ENCODE measurements around the gene SEMA5A.
A peak's percentile ranks its signal among the peaks of the same experiment; 100 is the strongest.

The SEMA5A gene

GRCh38 chr5:9545136-9545991 is 511 bp downstream of the SEMA5A start:
- no peak for DNase-seq

- DNase-seq = peak; percentile 8 to 17
Observed at GRCh38 chr5:9544502-9545135, 1.3 kb downstream of the SEMA5A start.

- no peak for DNase-seq
Observed at GRCh38 chr5:9544056-9544455, 1.8 kb downstream of the SEMA5A start.

- DNase-seq = no peak
Observed at GRCh38 chr5:9543311-9543920, 2.5 kb downstream of the SEMA5A start.

- no peak for DNase-seq
Observed at GRCh38 chr5:9540791-9541190, 5.1 kb downstream of the SEMA5A start.

- no peak for DNase-seq
Observed at GRCh38 chr5:9538504-9538903, 7.4 kb downstream of the SEMA5A start.

- no peak for DNase-seq
Observed at GRCh38 chr5:9537223-9538141, 8.4 kb downstream of the SEMA5A start.

GRCh38 chr5:9536717-9537116 is 9.2 kb downstream of the SEMA5A start:
- no peak for DNase-seq

GRCh38 chr5:9534881-9535517 is 10.9 kb downstream of the SEMA5A start:
- no peak for DNase-seq

- DNase-seq = no peak
Observed at GRCh38 chr5:9533562-9534364, 12.1 kb downstream of the SEMA5A start.

GRCh38 chr5:9533096-9533495 is 12.8 kb downstream of the SEMA5A start:
- DNase-seq = no peak

- DNase-seq = no peak
Observed at GRCh38 chr5:9529513-9529912, 16.4 kb downstream of the SEMA5A start.

- DNase-seq = no peak
Observed at GRCh38 chr5:9529041-9529480, 16.8 kb downstream of the SEMA5A start.

- DNase-seq = no peak
Observed at GRCh38 chr5:9524941-9525340, 20.9 kb downstream of the SEMA5A start.

GRCh38 chr5:9523090-9523823 is 22.6 kb downstream of the SEMA5A start:
- DNase-seq = no peak

GRCh38 chr5:9519537-9519936 is 26.3 kb downstream of the SEMA5A start:
- DNase-seq = no peak

- DNase-seq = no peak
Observed at GRCh38 chr5:9516591-9516990, 29.3 kb downstream of the SEMA5A start.

GRCh38 chr5:9515436-9515835 is 30.4 kb downstream of the SEMA5A start:
- no peak for DNase-seq

- no peak for DNase-seq
Observed at GRCh38 chr5:9514968-9515367, 30.9 kb downstream of the SEMA5A start.

- no peak for DNase-seq
Observed at GRCh38 chr5:9513827-9514226, 32.0 kb downstream of the SEMA5A start.

- no peak for DNase-seq
Observed at GRCh38 chr5:9512457-9512856, 33.4 kb downstream of the SEMA5A start.

Data from activated CD4-positive, alpha-beta T cell treated with anti-CD3 and anti-CD28 coated beads, Interleukin-2, amount 50 U/mL, for 4 hours (primary cell).